GM18868 (cell line): ENCODE measurements around the gene HIC2.
A peak's percentile ranks its signal among the peaks of the same experiment; 100 is the strongest.
"Not testable (repeated sequence)": the region's sequence is repeated elsewhere in the genome, so short reads cannot be mapped to it uniquely, and the experiment has no call there.

Experiments used
- ATAC-seq: cut with Tn5 transposase; IDR thresholded peaks from one replicate; pipeline ENCODE4 v1.9.1; 2021; ENCODE audit warnings: mild to moderate bottlenecking, moderate library complexity; ENCODE audit not compliant: unreplicated experiment

The HIC2 gene

GRCh38 chr22:21449531-21450319 lies 32.6 kb downstream of the HIC2 start:
- no peak for ATAC-seq

- no peak for ATAC-seq
Observed at GRCh38 chr22:21450320-21450831, 33.2 kb downstream of the HIC2 start.

- ATAC-seq = no peak
Observed at GRCh38 chr22:21450858-21451353, 33.7 kb downstream of the HIC2 start.

GRCh38 chr22:21451545-21452520 lies 34.7 kb downstream of the HIC2 start:
- no peak for ATAC-seq

- not testable (repeated sequence) for ATAC-seq
Observed at GRCh38 chr22:21452666-21453065, 35.5 kb downstream of the HIC2 start.

GRCh38 chr22:21454998-21455333 lies 37.8 kb downstream of the HIC2 start:
- not testable (repeated sequence) for ATAC-seq

- ATAC-seq = no peak
Observed at GRCh38 chr22:21455334-21456089, 38.3 kb downstream of the HIC2 start.

GRCh38 chr22:21457023-21457787 lies 40.0 kb downstream of the HIC2 start:
- ATAC-seq = no peak

- not testable (repeated sequence) for ATAC-seq
Observed at GRCh38 chr22:21462672-21463071, 45.5 kb downstream of the HIC2 start.

- not testable (repeated sequence) for ATAC-seq
Observed at GRCh38 chr22:21467337-21468193, 50.4 kb downstream of the HIC2 start, which contains the start of gene TMEM191C. TSS of gene TMEM191C (plus strand) at chr22:21467387. CDS start at chr22:21467460, 73 bp downstream.

GRCh38 chr22:21468194-21469096 lies 51.3 kb downstream of the HIC2 start:
- peak; percentile 82 for ATAC-seq

GRCh38 chr22:21469097-21469994 lies 52.2 kb downstream of the HIC2 start:
- not testable (repeated sequence) for ATAC-seq

GRCh38 chr22:21472984-21473383 lies 55.8 kb downstream of the HIC2 start:
- ATAC-seq = not testable (repeated sequence)

- ATAC-seq = not testable (repeated sequence)
Observed at GRCh38 chr22:21473664-21474063, 56.5 kb downstream of the HIC2 start.

GRCh38 chr22:21484039-21484438 lies 66.9 kb downstream of the HIC2 start:
- ATAC-seq = not testable (repeated sequence)

- ATAC-seq = not testable (repeated sequence)
Observed at GRCh38 chr22:21487723-21488122, 70.6 kb downstream of the HIC2 start.
